Spleen (tissue), 11 donors: ENCODE measurements around the gene CT45A3. TPM values are rescaled to one million over a fixed set of nuclear protein-coding genes. Genes with fewer than 3 reads are reported as not detected.
"Not testable (repeated sequence)": the region's sequence is repeated elsewhere in the genome, so short reads cannot be mapped to it uniquely, and the experiment has no call there.

Experiments
- DNase-seq: peaks from one replicate; pipeline ENCODE4 v3.0.0-alpha.2; 2020
- H3K27ac ChIP-seq, 8 donors: fragments of 200-600 bp; sonication (generic) in 7 of 8; 1 replicate in 4 of 8; 2 replicates in 4 of 8; pipeline versions ENCODE4 v1.5.0 to v1.8.0; 2016 to 2021; ENCODE audit warnings: inconsistent platforms in 4 of 8, mild to moderate bottlenecking in 4 of 8, moderate library complexity in 1 of 8
- H3K27me3 ChIP-seq, 7 donors: fragments of 200-600 bp; sonication (generic) in 6 of 7; replicated peaks in 1 of 7; 1 replicate in 4 of 7; 2 replicates in 3 of 7; pipeline versions ENCODE4 v1.5.0 to v1.8.0; 2016 to 2021; ENCODE audit warnings: inconsistent platforms in 3 of 7, mild to moderate bottlenecking in 1 of 7
- H3K36me3 ChIP-seq, 6 donors: fragments of 200-600 bp; sonication (generic) in 5 of 6; 1 replicate in 4 of 6; 2 replicates in 2 of 6; pipeline versions ENCODE4 v1.5.0 to v1.8.0; 2016 to 2021; ENCODE audit warnings: inconsistent platforms in 2 of 6
- H3K4me1 ChIP-seq, 6 donors: fragments of 200-600 bp; sonication (generic) in 5 of 6; 1 replicate in 3 of 6; 2 replicates in 3 of 6; pipeline versions ENCODE4 v1.5.0 to v1.8.0; 2016 to 2021; ENCODE audit warnings: inconsistent platforms in 3 of 6
- H3K4me3 ChIP-seq, 8 donors: fragments of 200-600 bp; sonication (generic) in 7 of 8; 1 replicate in 4 of 8; 2 replicates in 4 of 8; pipeline versions ENCODE4 v1.5.0 to v1.8.0; 2016 to 2021; ENCODE audit warnings: inconsistent platforms in 4 of 8, mild to moderate bottlenecking in 4 of 8, moderate library complexity in 2 of 8
- H3K9me3 ChIP-seq, 8 donors: fragments of 200-600 bp; sonication (generic) in 7 of 8; 1 replicate in 4 of 8; 2 replicates in 4 of 8; pipeline versions ENCODE4 v1.5.0 to v1.8.0; 2016 to 2021; ENCODE audit warnings: inconsistent platforms in 4 of 8
- POLR2A ChIP-seq, 3 donors: fragments of 450-650 bp; IDR thresholded peaks; one replicate each; pipeline ENCODE4 v1.5.1; 2017; ENCODE audit warnings: antibody characterized with exemption in 3 of 3, mild to moderate bottlenecking in 1 of 3
- POLR2AphosphoS5 ChIP-seq, 3 donors: sonication (generic); formaldehyde crosslinking; IDR thresholded peaks; one replicate each; pipeline ENCODE4 v1.5.1; 2017; ENCODE audit warnings: antibody characterized with exemption in 3 of 3
- WGBS, 5 donors: extraction: QIAGEN DNeasy Blood & Tissue Kit in 3 of 5; methylation state at CpG; one replicate each; pipeline versions ENCODE4 v1.1.5 to v1.1.7; 2013 to 2018; 5-methylcytosine and 5-hydroxymethylcytosine counted together
- intact Hi-C: fragments of 100-400 bp; cut with DNase I; formaldehyde crosslinking; loops from one replicate; pipeline ENCODE4 v1.15.0; 2023; ENCODE audit warnings: low total_unique reads
- polyA plus RNA-seq, 3 donors: library from polyadenylated mRNA; stranded (reverse); fragments of 200-250 nt; gene quantifications; one replicate each; pipeline ENCODE4 v1.2.1, GENCODE V29; 2013
- small RNA-seq, 4 donors: library from RNA; depleted of rRNA; stranded (forward); fragments of <200 nt; gene quantifications; one replicate each; pipeline ENCODE3, GENCODE V24; 2016
- total RNA-seq, 7 donors: library from RNA; depleted of rRNA in 3 of 7; stranded (reverse); fragments of >200 nt in 3 of 7; fragmentation: NEBNext Ultra II Directional in 4 of 7; extraction: Animal tissue kit (Norgen Biotek cat#: 25700) in 4 of 7; gene quantifications; one replicate each; pipeline versions ENCODE4 v1.1.0 to v1.2.1, GENCODE V29; 2016 to 2021
- TF ChIP-seq, protein P1 (sequence below), 11 experiments: fragments of 200-600 bp in 7 of 11; fragments of 450-650 bp in 4 of 11; sonication (generic) in 4 of 11; IDR thresholded peaks in 8 of 11; conservative IDR thresholded peaks in 3 of 11; 1 replicate in 7 of 11; 2 replicates in 4 of 11; pipeline versions ENCODE4 v1.4.0 to v1.8.0; 2016 to 2021; ENCODE audit warnings: antibody characterized with exemption in 11 of 11, inconsistent platforms in 4 of 11, mild to moderate bottlenecking in 1 of 11
- donor health status: healthy with polysubstance abuse.
- donor health status: DM: no; HTN: no; CAD: no; lungs with moderate emphysema.
- donor health status: DM: no; HTN: no; CAD: no.
- donor health status: Bipolar disorder and iron deficiency.
- donor health status: healthy.
- donor health status: DM: no; HTN: no; CAD: no.
- donor health status: DM: yes; HTN: yes; CAD: no.

The CT45A3 gene
- total and polyA plus RNA-seq, 10 donors: not detected

GRCh38 chrX:135737366-135738071 lies 30.5 kb downstream of the CT45A3 start:
- Histone ChIP-seq H3K36me3 (no peaks in the 10 kb centered on the region), H3K27ac (no peak overlapping the region), H3K4me3 (no peak overlapping the region), H3K4me1 (no peaks in the 10 kb centered on the region), H3K27me3 (no peaks in the 10 kb centered on the region), H3K9me3 (no peaks in the 10 kb centered on the region)
- no peak for DNase-seq
- TF ChIP-seq POLR2A (IDR thresholded peaks at IDR 0.05) (no peak), POLR2AphosphoS5 (IDR thresholded peaks at IDR 0.05) (no peak)
- TF ChIP-seq, protein P1, sequence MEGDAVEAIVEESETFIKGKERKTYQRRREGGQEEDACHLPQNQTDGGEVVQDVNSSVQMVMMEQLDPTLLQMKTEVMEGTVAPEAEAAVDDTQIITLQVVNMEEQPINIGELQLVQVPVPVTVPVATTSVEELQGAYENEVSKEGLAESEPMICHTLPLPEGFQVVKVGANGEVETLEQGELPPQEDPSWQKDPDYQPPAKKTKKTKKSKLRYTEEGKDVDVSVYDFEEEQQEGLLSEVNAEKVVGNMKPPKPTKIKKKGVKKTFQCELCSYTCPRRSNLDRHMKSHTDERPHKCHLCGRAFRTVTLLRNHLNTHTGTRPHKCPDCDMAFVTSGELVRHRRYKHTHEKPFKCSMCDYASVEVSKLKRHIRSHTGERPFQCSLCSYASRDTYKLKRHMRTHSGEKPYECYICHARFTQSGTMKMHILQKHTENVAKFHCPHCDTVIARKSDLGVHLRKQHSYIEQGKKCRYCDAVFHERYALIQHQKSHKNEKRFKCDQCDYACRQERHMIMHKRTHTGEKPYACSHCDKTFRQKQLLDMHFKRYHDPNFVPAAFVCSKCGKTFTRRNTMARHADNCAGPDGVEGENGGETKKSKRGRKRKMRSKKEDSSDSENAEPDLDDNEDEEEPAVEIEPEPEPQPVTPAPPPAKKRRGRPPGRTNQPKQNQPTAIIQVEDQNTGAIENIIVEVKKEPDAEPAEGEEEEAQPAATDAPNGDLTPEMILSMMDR (IDR thresholded peaks at IDR 0.05 in 8 of 11, conservative IDR thresholded peaks at IDR 0.05 in 3 of 11): no peak
- intact Hi-C loops: no loop called here
- WGBS, 5 donors: 35 to 45% (median 40%) methylated on average over 3 to 4 of the region's 4 CpGs

DNA sequence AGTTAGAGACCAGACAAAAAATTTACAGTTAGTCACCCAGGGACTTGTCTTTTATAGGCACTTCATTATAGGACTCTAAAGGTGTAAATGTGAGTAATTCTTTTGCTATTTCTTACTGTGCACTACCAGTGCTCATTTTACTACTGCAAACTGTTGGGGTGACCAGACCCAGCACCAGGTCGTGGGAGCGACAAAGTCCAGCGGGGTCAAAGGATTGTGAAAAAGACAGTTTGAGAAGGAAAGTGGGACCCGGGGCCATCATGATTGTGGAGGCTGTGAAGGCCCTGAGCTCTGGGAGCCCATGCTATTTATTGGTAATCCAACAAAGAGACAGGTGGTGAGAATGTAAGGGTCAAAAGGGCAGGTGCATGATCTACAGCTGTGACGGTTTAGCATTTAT lies 33.3 kb downstream of the CT45A3 start:
- H3K9me3 ChIP-seq, H3K4me1 ChIP-seq, H3K36me3 ChIP-seq, DNase-seq, intact Hi-C loops, H3K4me3 ChIP-seq, H3K27me3 ChIP-seq, H3K27ac ChIP-seq: not testable (repeated sequence)
- WGBS, 5 donors: 62 to 88% (median 81%) methylated on average over 5 of the region's 5 CpGs

GRCh38 chrX:135713795-135714194 lies 54.2 kb downstream of the CT45A3 start:
- no peak overlapping the region for H3K4me3 ChIP-seq
- no peak for DNase-seq
- intact Hi-C loops: no loop called here
- no peak for TF ChIP-seq POLR2A (IDR thresholded peaks at IDR 0.05)
- TF ChIP-seq, protein P1 (IDR thresholded peaks at IDR 0.05 in 8 of 11, conservative IDR thresholded peaks at IDR 0.05 in 3 of 11): no peak
- TF ChIP-seq POLR2AphosphoS5 (IDR thresholded peaks at IDR 0.05): no peak
- H3K9me3 ChIP-seq: no peaks in the 10 kb centered on the region
- H3K4me1 ChIP-seq: no peaks in the 10 kb centered on the region
- WGBS, 5 donors: 88 to 97% (median 92%) methylated on average over 14 to 20 of the region's 20 CpGs; no CpG with 5 or more reads in 1 of the 5 donors
- H3K36me3 ChIP-seq: no peaks in the 10 kb centered on the region
- H3K27ac ChIP-seq: no peak overlapping the region
- H3K27me3 ChIP-seq: no peaks in the 10 kb centered on the region

- WGBS, 5 donors: 79 to 92% (median 82%) methylated on average over 4 to 12 of the region's 15 CpGs
- intact Hi-C loops, H3K9me3 ChIP-seq, H3K36me3 ChIP-seq, H3K27ac ChIP-seq, DNase-seq, H3K4me1 ChIP-seq, H3K4me3 ChIP-seq, H3K27me3 ChIP-seq: not testable (repeated sequence)
Observed at GRCh38 chrX:135713183-135713689, 54.8 kb downstream of the CT45A3 start, which contains the start of gene CT45A1. Gene CT45A1 (plus strand): TSS chrX:135713639. CDS start chrX:135718941, 5,302 bp downstream.

Small RNAs within 50 kb of the gene (small RNA-seq; reads per million reads assigned to genes)
- gene AC240442.1: 0 reads per million in 4 donors

Other genes starting within 250 kb of the CT45A3 start
- 10 to 100 TPM; 17.8 to 36.0 (median 19.2) TPM for gene INTS6L, start 247.5 kb downstream of the CT45A3 start, total RNA-seq
- 10 to 100 TPM; 17.5 to 35.6 (median 20.7) TPM for gene INTS6L, start 247.5 kb downstream of the CT45A3 start, polyA plus RNA-seq
- gene CT45A1, start 54.6 kb downstream of the CT45A3 start, total RNA-seq: not detected
- gene CT45A1, start 54.6 kb downstream of the CT45A3 start, polyA plus RNA-seq: not detected
- gene CT45A5, start 17.3 kb upstream of the CT45A3 start, total RNA-seq: not detected
- not detected for gene CT45A5, start 17.3 kb upstream of the CT45A3 start, polyA plus RNA-seq
- gene CT45A6, start 34.6 kb upstream of the CT45A3 start, total RNA-seq: not detected
- not detected for gene CT45A6, start 34.6 kb upstream of the CT45A3 start, polyA plus RNA-seq
- not detected for gene CT45A2, start 51.8 kb upstream of the CT45A3 start, total RNA-seq
- not detected for gene CT45A2, start 51.8 kb upstream of the CT45A3 start, polyA plus RNA-seq
- gene CT45A7, start 69.1 kb upstream of the CT45A3 start, total RNA-seq: not detected
- gene CT45A7, start 69.1 kb upstream of the CT45A3 start, polyA plus RNA-seq: not detected
- not detected for gene CT45A8, start 86.3 kb upstream of the CT45A3 start, total RNA-seq
- gene CT45A8, start 86.3 kb upstream of the CT45A3 start, polyA plus RNA-seq: not detected
- gene CT45A9, start 103.6 kb upstream of the CT45A3 start, total RNA-seq: not detected
- gene CT45A9, start 103.6 kb upstream of the CT45A3 start, polyA plus RNA-seq: not detected
- not detected for gene CT45A10, start 125.3 kb upstream of the CT45A3 start, total RNA-seq
- not detected for gene CT45A10, start 125.3 kb upstream of the CT45A3 start, polyA plus RNA-seq
- gene SAGE1, start 125.5 kb upstream of the CT45A3 start, total RNA-seq: not detected
- under 1 TPM in 1 of 3 donors, not detected in 2; 0.02 TPM for gene SAGE1, start 125.5 kb upstream of the CT45A3 start, polyA plus RNA-seq
- 10 to 100 TPM; 16.5 to 25.7 (median 20.6) TPM for gene MMGT1, start 205.8 kb upstream of the CT45A3 start, total RNA-seq
- 1 to 10 TPM; 2.5 to 5.2 (median 3.8) TPM for gene MMGT1, start 205.8 kb upstream of the CT45A3 start, polyA plus RNA-seq
- 10 to 100 TPM; 10.5 to 19.9 (median 14.2) TPM for gene SLC9A6, start 217.2 kb upstream of the CT45A3 start, total RNA-seq
- gene SLC9A6, start 217.2 kb upstream of the CT45A3 start, polyA plus RNA-seq: 1 to 10 TPM; 6.2 to 6.8 (median 6.6) TPM